HG02943 (cell line): ENCODE data around the gene MED16.

Experiments
- ATAC-seq: cut with Tn5 transposase; IDR thresholded peaks from one replicate; pipeline ENCODE4 v1.9.1; 2021; ENCODE audit warnings: mild to moderate bottlenecking, low read depth, moderate library complexity; ENCODE audit not compliant: unreplicated experiment

The MED16 gene

GRCh38 chr19:929203-929890 lies 36.4 kb upstream of the MED16 start:
- ATAC-seq = no peak

GRCh38 chr19:928471-929202 lies 35.6 kb upstream of the MED16 start:
- no peak for ATAC-seq

GRCh38 chr19:927780-928401 lies 34.9 kb upstream of the MED16 start:
- no peak for ATAC-seq

GRCh38 chr19:927351-927779 lies 34.4 kb upstream of the MED16 start:
- ATAC-seq = no peak

GRCh38 chr19:926589-927350 lies 33.8 kb upstream of the MED16 start:
- ATAC-seq = no peak

GRCh38 chr19:926323-926588 lies 33.3 kb upstream of the MED16 start:
- ATAC-seq = no peak

- peak; percentile 54 for ATAC-seq
These were observed 32.7 kb upstream of the MED16 start, which contains the start of gene ARID3A for GRCh38 chr19:925526-926322. Gene ARID3A, plus strand, starts transcription at chr19:926035. Its CDS starts 3,494 bp downstream, at chr19:929529.

GRCh38 chr19:925087-925525 lies 32.1 kb upstream of the MED16 start:
- ATAC-seq = peak; percentile 38

GRCh38 chr19:924553-925086 lies 31.6 kb upstream of the MED16 start:
- ATAC-seq = no peak

- no peak for ATAC-seq
These were observed 27.3 kb upstream of the MED16 start for GRCh38 chr19:920051-920864.

GRCh38 chr19:919199-920050 lies 26.4 kb upstream of the MED16 start:
- ATAC-seq = no peak

- ATAC-seq = no peak
These were observed 25.7 kb upstream of the MED16 start for GRCh38 chr19:918481-919198.

- ATAC-seq = no peak
These were observed 25.1 kb upstream of the MED16 start for GRCh38 chr19:918152-918437.

- no peak for ATAC-seq
These were observed 24.6 kb upstream of the MED16 start, which contains the start of gene KISS1R for GRCh38 chr19:917323-918151. Gene KISS1R, plus strand, starts transcription at chr19:917333. Its CDS starts 170 bp downstream, at chr19:917503.

GRCh38 chr19:916645-917322 lies 23.8 kb upstream of the MED16 start:
- ATAC-seq = no peak

GRCh38 chr19:913080-913748 lies 20.2 kb upstream of the MED16 start, which contains the start of gene R3HDM4:
Gene R3HDM4, minus strand, starts transcription at chr19:913219. Its CDS starts 62 bp downstream, at chr19:913157.
- ATAC-seq = no peak
